Left renal cortex interstitium (tissue), 4 donors: ENCODE measurements around the gene FNDC8. TPM values are rescaled to one million over a fixed set of nuclear protein-coding genes. Genes with fewer than 3 reads are reported as not detected.
"Not testable (repeated sequence)": the region's sequence is repeated elsewhere in the genome, so short reads cannot be mapped to it uniquely, and the experiment has no call there.

Experiments used
- DNase-seq, 4 donors: peaks; one replicate each; pipeline ENCODE4 v3.0.0-alpha.2; 2013; ENCODE audit warnings: low read depth in 4 of 4, low spot score in 2 of 4, missing footprints in 1 of 4
- polyA plus RNA-seq, 4 donors: library from polyadenylated mRNA; unstranded; fragments of 120-200 nt; gene quantifications; one replicate each; pipeline ENCODE4 v1.2.1, GENCODE V29; 2013; ENCODE audit not compliant: insufficient read length in 4 of 4

Gene FNDC8
- polyA plus RNA-seq, 4 donors: 0.22 to 0.27 (median 0.27) TPM; not detected in 1

DNA sequence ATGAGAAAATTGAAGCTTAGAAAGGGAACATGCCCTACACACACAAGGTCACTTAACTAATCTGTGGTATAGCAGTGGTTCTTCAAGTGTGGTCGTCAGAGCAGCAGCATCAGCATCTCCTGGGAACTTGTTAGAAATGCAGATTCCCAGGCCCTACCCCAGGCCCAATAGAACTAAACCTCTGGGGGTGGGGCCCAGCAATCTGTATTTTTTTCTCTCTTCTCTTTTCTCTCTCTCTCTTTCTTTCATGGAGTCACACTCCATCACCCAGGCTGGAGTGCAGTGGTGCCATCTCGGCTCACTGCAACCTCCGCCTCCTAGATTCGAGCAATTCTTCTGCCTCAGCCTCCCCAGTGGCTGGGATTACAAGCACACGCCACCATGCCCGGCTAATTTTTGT, 16.8 kb downstream of the FNDC8 start:
- no peak for DNase-seq

DNA sequence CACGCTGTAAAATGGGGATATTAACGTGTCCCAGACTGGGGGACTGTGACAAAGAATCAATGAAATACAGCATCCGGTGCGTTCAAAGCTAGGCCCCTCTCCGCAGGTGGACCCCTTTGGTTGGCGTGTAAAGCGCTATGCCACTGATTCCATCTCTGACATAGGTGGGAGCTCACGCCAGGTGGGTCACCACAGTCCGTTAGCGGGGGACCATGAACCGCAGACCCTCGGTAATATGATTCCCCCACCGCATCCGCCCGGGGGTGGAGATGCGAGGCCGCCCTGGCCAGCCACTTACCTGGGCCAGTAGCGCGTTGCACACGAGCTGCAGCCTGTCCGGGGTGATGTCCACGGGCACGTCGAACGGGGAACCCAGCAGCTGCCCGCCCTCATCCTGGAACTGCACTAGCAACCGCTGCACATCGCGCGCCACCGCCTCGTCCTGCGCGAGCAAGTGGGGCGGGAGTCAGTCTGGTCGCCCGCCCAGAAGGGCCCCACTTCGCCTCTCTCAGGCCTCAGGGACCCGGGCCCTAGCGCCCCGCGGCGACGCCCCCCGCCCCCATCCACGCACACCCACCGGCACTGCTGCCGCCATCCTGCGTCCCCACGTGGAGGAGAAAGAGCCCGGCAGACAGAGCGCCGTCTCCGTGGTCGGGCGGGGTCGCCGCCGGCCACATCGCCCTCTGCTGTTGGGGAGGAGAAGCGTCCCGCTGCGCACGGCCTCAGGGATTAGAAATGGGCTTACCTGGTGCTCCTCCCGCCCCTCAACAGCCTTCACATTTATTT, 20.5 kb downstream of the FNDC8 start, which contains the start of gene NLE1:
NLE1 (minus strand) TSS at position 623 of the 786 bp plus-strand sequence; CDS start at position 595, 28 bp downstream.
- DNase-seq: peak; percentile 17 to 60 (median 45)

DNA sequence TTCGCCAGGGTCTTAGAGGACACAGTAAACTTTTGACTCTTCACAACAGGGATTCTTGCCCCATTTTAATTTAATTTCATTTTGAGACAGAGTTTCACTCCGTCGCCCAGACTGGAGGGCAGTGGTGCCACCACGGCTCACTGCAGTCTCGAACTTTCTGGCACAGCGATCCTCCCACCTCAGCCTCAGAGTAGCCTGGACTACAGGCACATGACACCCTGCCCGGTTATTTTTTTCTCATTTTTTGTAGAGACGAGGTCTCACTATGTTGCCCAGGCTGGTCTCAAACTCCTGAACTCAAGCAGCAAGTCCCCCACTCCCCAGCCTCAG, 21.0 kb downstream of the FNDC8 start:
- no peak for DNase-seq

DNA sequence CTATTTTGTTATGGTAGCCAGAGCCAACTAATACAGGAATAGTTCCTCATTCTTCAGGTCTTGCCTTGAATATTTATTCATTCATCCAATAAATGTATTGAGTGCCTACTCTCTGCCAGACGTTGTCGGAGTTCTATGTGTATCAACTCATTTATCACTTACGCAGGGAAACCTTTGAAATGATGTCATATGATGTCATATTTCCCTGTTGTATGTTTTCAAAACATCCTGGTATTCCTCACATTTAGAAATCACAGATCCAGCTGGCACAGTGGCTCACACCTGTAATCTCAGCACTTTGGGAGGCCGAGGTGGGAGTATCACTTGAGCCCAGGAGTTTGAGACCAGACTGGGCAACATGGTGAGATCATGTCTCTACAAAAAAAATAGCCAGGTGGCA, 23.4 kb downstream of the FNDC8 start:
- DNase-seq: no peak

DNA sequence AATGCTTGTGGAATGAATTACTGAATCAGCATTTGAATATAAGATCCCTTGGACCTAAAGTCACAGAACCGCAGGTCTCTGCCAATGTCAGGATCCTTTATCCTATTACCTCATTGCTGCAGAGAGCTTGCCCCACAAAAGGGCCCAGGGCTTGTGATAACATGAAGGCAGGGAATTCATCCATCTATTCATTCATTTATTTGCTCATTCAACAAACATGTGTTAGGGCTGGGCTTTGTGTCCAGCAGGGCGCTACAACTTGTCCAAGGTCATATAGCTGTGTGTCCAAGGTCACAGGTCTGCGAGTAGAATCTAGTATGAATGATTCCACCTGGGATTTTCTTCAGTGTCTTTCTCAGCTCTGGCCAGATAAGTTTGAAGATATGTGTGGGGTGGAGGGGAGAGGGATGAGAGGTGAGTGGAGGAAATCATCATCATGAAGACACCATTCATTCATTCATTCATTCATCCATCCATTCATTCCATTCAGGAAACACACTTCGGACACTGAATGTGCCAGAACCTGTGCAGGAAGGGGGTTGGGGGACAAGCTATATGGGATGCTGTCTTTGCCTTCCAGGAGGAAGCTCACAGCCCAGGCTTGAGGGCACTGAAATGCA, 24.9 kb downstream of the FNDC8 start:
- no peak for DNase-seq

DNA sequence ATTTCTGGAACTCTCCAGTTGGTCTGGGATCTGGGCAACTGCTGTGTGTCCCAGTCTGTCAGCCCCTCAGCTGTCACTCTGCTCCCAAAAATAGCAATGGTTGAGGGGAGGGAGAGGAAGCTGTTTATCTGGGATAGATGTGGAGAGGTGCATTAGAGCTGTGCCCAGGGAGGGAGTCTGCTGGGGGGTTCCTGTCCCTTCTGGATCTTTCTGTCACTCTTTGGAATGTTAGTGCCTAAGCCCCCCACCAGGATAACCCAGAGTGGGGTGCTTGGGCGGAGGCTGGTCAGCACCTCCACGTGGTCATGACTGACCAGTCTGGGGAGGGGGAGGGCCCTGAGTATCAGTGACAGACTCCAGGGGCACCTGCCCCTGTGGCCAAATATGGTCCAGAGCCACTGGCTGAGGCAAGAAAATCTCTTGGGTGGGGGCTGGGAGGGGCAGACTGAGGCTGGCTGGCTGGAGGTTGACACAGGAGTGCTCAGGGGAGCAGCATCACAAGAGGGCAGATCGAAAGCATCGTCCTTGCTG, 26.0 kb downstream of the FNDC8 start, which contains the start of gene UNC45B:
UNC45B (plus strand) TSS at position 443 of the 531 bp plus-strand sequence. CDS start 447 bp downstream, outside the sequence.
- no peak for DNase-seq

DNA sequence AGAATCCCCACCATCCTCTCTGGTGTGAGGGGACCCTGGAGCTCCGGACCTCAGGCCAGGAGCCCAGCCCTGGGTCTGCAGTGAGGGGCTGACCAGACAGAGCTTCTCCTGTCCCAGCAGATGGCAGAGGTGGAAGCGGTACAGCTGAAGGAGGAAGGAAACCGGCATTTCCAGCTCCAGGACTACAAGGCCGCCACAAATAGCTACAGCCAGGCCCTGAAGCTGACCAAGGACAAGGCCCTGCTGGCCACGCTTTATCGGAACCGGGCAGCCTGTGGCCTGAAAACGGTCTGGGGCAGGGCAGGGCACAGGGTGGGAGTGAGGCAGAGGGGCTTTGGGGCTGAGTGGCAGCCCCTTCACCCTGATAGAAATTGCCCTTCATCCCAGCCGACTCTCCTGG, 26.7 kb downstream of the FNDC8 start:
- no peak for DNase-seq

DNA sequence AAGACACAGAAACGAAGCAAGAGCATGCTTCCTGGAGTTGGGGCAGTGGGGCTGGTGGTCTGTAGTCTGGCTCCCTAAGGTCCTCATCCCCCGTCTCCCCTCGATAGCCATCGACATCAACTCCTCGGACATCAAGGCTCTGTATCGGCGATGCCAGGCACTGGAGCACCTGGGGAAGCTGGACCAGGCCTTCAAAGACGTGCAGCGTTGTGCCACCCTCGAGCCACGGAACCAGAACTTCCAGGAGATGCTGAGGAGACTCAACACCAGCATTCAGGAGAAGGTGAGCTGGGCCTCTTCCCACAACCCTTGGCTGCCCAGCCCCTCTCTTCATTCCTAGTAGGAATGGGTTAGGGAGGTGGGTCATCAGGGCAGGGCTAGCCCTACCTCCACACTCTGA, 28.5 kb downstream of the FNDC8 start:
- DNase-seq: no peak

DNA sequence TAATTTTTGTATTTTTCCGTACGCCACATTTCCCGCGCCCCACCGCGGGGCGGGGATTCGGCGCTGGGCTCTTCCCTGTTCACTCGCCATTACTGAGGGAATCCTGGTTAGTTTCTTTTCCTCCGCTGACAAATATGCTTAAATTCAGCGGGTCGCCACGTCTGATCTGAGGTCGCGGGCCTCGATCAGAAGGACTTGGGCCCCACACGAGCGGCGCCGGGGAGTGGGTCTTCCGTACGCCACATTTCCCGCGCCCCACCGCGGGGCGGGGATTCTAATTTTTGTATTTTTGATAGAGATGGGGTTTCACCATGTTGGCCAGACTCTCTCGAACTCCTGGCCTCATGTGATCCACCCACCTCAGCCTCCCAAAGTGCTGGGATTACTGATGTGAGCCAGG, 29.7 kb downstream of the FNDC8 start:
- DNase-seq: not testable (repeated sequence)

DNA sequence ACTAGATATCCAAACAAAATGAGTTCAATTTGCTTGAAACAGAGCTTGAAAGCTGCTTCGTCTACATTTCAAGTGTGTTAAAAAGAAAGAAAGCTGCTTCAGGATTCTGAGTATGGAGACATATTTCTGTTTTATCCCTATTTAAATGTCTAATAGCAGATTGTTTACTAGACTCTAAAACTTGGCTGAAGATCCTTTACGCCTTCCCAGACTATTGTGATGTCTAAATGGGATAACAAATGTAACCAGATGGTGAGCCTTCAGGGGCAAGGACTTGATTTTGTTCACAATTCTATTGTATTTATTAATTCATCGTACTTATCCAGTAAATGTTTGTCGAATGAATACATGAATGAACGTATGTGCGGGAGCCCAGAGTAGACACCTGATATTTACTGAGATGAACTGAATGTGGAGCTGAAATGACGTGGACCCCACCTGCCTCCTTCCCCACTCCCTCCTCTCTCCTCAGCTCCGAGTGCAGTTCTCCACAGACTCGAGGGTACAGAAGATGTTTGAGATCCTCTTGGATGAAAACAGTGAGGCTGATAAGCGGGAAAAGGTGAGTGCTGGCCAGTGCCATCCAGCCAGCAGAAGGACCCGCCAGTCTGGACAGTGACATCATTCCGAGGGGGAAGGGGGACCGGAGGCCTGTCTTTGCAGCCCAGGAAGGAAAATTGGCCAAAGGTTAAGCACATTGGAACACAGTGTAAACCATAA, 31.2 kb downstream of the FNDC8 start:
- DNase-seq: no peak

DNA sequence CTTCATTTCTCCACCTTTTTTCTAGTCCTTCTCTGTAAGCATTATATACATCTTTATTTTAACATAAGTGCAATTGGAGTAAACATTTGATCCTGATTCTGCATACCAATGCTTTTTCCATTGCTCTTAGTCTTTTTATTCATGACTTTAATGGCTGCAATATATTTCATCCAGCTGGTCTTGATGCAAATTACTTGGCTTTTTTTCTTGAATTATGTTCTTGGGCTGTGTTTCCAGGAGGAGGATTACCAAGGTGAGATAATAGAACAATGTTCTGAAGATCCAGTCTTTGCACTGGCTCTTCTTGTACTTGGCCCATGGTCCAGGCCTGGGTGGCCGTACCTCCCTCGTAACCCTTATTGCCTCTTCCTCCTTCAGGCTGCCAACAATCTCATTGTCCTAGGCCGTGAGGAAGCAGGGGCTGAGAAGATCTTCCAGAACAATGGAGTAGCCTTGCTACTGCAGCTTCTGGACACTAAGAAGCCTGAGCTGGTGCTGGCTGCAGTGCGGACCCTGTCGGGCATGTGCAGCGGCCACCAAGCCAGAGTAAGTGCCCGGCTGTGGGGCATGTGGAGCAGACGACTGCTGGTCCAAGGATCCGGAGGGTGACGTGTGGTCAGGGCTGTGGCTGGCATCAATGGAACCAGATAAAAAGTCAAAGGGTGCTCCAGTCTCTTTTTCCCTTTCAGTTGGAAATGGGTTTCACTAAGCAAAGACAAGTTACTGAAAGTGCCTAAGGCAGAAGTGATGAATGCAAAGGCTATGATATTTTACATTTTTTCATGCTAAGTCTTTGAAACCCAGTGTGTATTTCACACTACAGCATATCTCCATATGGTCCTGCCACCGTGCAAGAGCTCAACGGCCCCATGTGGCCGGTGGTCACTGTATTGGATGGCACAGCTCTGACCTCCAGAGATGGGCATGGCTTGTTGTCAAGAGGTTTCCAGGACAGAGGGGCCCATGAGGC, 33.1 kb downstream of the FNDC8 start:
- DNase-seq: no peak

DNA sequence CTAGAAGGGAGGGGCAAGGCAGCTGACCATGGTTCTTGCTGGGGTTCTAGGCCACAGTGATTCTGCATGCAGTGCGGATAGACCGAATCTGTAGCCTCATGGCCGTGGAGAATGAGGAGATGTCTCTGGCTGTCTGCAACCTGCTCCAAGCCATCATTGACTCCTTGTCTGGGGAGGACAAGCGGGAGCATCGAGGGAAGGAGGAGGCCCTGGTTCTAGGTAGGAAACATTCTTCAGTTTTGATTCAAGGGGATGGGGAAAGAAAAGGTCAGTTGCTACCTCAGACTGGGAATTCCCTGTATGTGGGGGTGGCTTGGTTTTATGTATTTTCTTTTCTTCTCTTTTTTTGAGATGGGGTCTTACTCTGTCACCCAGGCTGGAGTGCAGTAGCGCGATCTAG, 33.8 kb downstream of the FNDC8 start:
- no peak for DNase-seq

DNA sequence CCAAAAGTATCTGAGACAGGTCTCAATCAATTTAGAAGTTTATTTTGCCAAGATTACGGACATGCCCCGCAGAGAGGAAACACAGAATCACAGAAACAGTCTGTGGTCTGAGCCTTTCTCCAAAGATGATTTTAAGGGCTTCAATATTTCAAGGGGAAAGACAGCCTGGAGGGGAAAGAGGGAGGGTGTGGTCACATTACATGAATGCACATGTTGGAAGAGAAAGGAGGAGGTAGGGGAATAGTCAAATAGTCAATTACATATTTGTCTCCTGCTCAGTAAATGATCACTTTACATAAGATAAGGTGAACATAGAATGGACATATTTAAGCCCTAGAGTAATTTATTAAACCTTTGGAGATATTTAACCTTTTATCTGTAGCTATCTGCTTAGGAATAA, 38.5 kb downstream of the FNDC8 start:
- DNase-seq: no peak

DNA sequence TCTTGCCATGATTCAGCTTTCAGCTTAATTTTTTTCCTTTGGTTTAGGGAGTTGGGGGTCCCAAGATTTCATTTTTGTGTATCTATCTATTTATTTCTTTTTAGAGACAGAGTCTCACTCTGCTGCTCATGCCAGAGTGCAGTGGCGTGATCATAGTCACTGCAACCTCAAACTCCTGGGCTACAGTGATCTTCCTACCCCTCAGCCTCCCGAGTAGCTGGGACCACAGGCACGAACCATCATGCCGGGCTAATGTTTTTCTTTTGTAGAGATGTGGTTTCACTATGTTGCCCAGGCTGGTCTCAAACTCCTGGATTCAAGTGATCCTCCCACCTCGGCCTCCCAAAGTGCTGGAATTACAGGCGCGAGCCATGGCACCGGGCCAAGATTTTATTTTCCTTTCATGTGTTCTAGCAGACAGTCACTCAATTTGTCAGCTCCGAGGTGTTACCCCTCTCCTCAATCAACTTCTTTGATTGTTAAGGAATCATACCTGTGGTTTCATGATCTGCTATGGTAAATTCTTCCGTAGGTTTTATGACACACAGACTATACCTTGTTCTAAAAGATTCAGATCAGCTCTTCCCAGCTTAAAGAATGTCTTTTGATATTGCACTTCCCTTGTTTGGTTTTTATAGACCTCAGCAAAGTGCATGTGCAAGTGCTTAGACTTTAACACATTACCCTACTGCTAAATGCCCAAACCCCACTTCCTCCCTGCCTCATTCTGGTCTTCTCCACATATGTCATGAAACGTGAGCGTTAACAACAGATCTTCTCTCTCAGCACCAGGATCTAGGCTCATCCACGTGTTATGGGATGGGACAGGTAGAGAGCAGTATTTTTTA, 39.2 kb downstream of the FNDC8 start:
- DNase-seq: no peak

DNA sequence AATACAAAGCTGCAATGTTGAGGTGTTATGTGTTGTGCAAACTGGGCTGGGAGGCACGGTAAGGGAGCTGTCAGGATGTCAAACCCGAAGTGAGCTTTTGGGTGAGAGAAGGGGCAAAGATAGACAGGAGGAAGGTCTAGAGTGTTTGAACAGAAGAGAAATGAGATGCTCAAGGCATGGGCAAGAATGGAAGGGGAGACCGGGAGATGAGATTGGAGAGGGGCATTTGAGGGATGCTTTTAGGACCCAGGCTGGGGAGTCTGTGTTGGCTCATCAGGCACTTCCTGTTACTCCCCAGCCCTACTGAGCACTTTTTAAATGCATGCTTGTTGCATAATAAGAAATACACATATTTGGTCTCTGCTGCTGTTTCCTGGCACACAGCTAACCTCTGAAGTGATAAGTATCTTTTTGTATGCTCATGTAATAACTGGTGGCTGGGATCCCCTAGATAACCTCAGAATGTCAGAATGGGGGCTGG, 39.9 kb downstream of the FNDC8 start:
- no peak for DNase-seq

DNA sequence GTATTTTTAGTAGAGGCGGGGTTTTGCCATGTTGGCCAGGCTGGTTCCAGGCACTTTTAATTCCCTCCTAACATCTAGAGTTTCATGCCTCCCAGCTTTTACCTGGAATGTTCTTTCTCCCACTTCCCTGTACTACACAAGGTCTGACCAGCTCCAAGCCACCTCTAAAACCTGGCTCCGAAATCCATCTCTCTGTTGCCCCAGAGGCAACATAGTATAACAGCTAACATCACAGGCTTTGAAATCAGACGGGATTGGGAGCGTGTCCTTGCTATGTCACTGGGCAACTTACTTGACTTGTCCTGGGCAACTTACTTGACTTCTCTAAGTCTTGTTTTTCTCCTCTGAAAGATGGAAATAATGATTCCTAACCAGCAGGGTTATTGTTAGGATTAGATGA, 41.3 kb downstream of the FNDC8 start:
- no peak for DNase-seq

DNA sequence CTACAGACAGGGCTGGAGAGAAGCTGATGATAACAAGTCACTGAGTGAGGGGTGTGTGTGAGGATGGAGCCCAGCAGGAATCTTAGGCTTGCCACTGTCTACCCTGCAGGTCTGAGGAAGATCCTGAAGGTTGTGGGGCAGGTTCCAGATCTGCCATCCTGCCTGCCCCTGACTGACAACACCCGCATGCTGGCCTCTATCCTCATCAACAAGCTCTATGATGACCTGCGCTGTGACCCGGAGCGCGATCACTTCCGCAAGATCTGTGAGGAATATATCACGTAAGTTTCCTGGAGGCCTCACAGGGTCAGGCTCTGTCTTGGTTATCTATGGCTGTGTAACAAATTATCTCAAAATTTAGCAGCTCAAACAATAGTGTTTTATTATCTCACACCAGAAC, 42.5 kb downstream of the FNDC8 start:
- DNase-seq: no peak

DNA sequence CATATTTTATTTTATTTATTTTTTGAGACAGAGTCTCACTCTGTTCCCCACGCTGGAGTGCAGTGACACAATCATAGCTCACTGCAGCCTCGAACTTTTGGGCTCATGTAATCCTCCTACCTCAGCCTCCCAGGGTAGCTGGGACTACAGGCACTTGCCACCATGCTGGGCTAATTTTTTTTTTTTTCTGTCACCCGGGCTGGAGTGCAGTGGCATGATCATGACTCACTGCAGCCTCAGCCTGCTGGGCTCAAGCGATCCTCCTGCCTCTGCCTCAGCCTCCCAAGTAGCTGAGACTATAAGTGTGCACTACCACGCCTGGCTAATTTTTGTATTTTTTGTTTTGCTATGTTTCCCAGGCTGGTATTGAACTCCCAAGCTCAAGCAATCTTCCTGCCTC, 43.3 kb downstream of the FNDC8 start:
- DNase-seq: no peak

DNA sequence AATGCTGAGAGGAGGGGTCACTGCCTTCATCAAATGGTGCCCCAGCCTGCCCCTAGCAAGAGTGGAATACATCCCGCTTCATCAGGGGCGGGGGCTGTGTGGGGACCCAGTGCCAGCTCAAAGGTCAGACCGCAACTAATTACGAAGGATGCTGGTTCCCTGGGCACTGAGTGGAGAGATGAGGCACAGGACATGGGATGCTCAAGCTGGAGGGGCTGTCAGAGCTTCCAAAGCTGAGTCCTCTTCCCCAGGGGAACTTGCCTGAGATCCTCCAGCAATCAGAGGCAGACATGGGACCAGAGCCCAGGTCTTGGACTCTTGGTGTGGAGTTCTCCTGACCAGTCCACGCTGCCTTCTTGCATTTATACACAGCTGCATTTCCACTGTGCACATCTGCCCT, 45.1 kb downstream of the FNDC8 start:
- DNase-seq: no peak
